DMS114 treated with DMSO at 0.1 percent for 48 hours (cell line): ENCODE data around the gene WDR59.
"Not testable (repeated sequence)": the region's sequence is repeated elsewhere in the genome, so short reads cannot be mapped to it uniquely, and the experiment has no call there.

Source experiments
- DNase-seq: peaks from one replicate; lab custom pipeline; 2025; ENCODE audit not compliant: unreplicated experiment; lab: John Stamatoyannopoulos, UW

Gene WDR59

DNA sequence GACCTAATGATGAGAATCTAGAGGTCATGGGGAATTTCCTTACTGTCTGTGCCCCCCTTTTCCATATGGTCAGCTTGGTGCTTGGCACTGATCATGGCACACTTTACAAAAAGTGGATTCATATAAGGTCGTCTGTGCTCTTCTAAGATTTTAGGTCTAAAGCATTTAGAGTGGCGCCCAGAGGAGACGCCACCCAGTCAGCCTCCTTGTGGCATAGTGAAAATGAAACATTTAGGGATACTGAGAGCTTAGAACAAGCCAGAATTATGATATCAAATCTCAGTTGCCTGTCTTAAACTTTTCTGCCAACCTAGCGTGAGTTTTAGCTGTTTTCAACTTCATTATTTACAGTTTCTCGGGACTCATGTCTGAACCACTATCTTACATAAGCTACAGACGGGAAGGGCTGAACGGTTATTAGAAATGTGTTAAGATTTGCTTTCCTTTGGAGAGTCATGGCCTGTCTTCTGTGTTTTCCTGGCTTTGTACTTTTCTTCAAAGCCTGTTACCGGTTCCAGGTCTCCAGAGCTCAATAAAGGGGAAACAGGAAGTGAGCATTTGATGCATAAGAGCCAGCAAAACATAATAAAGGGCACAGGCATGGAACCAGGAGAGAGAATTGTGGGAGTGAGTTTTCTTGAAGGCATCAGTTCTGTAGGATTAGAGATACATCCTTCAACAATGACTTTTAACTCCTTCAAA, 27.6 kb upstream of the WDR59 start:
- DNase-seq = no peak

DNA sequence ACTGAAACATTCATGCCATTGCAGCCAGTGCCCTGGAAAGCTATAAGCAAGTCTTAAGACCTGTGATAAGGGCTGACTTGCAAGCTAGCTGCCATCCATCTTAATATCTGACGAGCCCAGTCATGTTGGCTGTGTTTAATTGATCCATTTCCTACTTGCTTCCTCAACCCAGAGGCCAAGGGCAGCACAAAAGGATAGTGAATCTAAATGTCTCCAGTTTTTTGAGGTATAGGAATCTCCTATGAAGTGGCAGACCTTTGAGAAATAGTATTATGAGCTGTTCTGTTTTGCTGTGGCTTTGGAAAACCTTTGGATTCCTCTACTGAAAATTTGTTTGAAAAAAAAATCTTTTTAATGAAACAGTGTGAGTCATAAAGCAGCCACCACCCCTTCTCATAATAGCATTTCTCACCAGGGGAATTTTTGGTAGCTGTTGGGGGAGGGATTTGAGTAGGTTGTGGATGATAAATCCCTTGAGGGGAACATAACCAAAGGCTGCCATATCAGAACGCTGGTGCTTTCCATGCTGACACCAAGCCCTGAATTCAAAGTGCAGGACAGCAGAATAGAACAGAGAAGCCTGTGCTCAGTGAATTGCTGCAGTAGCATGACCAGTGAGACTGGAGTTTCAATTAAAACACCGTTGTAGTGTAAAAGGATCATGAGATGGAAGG, 26.8 kb upstream of the WDR59 start:
- no peak for DNase-seq

DNA sequence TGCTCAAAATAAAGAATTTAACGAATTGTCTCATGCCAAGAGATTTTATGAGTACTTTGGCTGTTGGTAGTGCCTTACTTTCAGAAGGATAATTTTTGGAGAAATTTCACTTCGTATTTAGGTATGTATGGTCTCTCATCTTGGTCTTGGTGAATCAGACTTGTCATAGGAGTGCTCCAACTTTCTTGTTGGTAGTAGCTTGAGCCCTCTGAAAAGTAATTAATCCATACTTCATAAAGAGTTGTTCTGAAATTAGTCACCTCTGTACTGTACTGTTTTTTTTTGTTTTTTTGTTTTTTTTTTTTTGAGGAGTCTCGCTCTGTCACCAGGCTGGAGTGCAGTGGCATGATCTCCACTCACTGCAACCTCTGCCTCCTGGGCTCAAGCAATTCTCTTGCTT, 25.5 kb upstream of the WDR59 start:
- no peak for DNase-seq

DNA sequence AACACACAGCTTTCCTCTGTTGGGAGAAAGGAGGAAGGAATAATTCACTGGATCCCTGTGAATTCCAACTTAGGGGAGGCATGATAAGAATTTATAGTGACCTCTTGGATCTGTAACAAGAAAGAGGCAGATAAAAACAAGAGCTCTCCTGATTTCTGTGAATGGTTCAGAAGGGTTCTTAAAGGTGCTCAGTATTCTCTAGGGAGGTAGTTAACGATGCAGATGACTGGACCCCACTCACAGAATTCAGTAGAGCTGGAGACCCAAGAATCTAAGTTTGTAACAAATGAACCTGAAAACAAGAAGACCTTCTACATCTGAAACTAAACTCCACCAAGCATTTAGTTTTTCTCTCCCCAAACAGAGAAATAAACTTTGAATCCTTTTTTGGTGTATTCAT, 22.5 kb upstream of the WDR59 start:
- DNase-seq = no peak

DNA sequence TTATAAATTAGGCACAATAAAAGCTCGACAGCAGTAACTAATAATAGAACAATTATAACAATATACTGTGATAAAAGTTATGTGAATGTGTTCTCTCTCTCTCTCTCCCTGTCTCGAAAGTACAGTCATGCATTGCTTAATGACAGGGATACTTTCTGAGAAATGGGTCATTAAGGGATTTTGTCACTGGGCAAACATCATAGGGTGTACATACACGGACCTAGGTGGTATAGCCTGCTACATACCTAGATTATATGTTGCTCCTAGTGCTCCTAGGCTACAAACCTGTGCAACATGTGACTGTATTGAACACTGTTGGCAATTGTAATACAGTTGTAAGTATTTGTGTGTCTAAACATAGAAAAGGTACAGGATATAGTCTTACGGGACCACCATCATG, 20.8 kb upstream of the WDR59 start:
- DNase-seq = no peak

DNA sequence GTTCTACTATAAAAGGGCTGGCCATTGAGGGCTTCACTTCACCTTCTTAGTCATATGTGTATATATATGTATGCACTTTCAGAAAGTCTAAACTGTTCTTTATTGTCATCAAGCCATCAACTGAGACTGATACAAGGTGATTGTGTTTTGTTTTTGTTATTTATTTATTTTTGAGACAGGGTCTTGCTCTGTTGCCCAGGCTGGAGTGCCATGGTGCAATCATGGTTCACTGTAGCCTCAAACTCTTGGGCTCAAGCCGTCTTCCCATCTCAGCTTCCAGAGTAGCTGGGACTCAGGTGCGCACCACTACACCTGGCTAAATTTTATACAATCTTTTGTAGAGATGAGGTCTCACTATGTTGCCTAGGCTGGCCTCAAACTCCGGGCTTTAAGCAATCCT, 19.5 kb upstream of the WDR59 start:
- DNase-seq = no peak

DNA sequence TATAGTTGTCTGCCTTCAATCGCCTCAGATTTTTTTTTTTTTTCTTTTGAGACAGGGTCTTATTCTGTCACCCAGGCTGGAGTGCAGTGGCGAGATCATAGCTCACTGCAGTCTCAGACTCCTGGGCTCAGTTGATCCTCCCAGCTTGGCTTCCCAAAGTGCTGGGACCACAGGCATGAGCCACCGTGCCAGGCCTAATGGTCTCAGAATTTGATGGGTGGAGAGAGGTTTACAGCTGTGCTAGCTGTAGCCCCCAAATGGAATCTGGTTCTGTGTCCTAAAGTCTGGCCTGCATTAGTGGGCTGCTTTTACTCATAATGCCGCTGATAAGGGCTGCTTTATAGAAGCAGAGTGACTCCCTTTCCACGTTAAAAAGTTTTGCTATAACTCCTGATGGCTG, 19.0 kb upstream of the WDR59 start:
- DNase-seq = no peak

DNA sequence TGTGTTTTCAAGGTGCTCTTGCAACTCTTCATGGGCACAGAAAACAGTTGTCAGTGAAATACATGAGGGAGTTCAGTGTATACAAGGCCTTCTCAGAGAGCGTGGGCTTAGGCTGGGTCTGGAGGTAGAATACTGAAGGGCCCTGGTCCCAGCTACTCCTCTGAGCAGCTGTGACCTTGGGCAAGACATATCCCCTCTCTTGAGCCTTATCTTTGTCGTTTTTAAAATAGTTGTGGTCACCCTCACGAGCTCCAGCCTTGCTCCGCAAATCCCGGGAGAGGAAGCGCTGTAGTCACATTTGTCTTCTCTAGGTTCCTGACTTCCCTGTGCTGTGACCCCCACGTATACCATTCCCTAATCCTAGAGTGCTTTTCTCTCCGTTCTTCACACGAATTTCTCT, 17.6 kb upstream of the WDR59 start:
- no peak for DNase-seq

DNA sequence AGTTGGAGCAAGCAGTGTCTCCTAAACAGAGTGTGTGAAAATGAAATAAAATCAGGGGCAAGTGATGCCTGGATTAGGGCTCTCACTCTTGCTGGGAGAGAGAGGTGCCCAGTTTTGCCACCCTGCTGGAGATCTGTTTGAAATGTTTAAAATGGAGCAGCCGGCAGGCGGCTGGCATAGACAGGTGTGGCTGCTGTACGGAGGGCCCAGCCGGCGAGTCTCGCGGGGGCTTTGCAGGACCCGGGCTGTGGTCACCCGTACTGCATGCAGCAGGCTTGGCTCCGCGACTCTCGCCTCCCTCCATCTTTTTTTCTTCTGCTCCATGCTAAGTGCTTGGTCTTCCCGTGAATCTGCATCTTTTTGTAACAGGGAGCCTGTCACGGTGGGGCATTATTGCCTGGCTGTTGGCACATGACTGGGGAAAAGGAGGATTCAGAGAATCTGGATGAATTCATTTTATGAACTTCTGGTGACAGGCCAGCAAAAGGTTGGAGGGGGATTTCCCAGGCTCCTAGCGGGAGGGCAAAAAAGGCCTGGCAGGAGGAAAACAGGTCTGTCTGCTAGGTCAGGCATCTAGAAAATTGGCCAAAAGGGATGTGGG, 15.7 kb upstream of the WDR59 start:
- DNase-seq = no peak

DNA sequence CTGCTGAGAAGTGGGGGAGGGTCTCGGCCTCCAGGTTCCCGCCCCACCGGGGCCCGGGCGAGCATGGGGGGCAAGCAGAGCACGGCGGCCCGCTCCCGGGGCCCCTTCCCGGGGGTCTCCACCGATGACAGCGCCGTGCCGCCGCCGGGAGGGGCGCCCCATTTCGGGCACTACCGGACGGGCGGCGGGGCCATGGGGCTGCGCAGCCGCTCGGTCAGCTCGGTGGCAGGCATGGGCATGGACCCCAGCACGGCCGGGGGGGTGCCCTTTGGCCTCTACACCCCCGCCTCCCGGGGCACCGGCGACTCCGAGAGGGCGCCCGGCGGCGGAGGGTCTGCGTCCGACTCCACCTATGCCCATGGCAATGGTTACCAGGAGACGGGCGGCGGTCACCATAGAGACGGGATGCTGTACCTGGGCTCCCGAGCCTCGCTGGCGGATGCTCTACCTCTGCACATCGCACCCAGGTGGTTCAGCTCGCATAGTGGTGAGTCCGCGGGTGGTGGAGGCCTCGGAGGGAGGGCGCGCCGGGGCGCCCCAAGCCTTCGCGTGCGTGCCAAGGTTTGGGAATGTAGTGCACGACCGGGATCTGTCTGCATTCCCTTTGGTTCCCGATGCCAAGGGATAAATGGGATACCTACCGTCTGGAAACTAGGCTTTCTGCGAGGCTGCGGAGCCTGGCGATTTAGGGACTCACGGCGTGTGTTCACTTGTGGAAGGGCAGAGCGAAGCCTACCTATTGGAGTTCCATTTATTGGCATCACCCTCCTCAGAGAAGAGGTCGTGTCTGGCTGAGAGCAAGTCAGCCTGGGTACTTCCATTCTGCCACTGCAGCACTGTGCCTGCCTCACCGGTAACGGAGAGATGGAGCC, 14.9 kb upstream of the WDR59 start:
- DNase-seq = no peak

DNA sequence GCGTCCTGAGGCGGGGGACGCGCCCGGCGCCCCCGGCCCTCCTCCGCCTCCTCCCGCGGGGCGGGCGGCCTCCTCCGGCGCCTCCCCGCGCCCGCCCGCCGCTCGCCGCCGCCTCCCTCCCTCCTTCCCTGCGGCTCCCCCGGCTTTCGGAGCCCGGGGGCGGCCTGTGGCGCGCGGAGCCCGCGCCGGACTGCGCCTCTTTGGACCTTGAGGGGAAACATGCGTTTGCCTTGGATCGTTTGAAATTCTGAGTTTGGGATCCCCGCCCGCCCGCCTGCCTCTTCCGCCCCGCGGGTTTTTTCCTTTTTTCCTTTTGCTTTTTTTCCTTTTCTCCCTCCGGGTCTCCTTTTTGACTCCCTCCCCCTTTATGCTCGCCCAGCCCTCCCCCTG, 14.3 kb upstream of the WDR59 start:
- no peak for DNase-seq

DNA sequence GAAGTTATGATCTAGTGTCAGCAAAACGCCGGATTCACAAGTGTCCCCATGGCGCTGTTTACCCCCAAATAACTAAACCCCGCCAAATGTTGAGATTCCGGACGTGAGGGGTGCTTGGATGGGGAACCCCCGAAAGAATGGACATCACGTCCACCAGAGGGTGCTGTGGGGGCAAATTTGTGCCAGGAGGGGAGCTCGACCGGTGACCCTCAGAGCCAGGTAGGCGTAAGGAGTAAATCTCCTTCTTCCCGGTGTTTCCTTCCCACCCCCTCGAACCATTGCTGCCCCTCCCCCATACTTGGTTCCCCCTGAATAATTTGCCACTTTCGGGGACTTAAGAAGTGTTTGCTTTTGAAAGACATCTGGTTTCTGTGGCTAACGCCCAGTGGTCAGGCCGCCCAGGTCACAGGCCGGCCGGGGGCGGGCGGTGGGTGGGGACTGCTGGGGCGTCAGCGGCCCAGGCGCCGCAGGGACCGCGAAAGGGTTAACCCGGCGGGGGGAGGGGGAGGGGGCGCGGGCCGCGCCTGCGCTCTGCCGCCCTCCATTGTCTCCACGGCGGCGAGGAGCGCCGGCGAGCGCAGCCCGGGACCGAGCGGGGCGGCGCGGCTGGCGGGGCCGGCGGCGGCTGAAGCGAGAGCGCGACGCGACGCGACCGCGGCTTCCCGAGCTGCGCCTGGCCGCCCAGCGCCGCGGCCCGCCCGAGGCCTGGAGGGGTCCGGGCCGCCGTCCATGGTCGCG, 13.7 kb upstream of the WDR59 start, which contains the start of gene ZNRF1:
Gene ZNRF1 (plus strand): TSS at position 544 of the 738 bp plus-strand sequence. CDS start 648 bp downstream, outside the sequence.
- peak; percentile 47 for DNase-seq

DNA sequence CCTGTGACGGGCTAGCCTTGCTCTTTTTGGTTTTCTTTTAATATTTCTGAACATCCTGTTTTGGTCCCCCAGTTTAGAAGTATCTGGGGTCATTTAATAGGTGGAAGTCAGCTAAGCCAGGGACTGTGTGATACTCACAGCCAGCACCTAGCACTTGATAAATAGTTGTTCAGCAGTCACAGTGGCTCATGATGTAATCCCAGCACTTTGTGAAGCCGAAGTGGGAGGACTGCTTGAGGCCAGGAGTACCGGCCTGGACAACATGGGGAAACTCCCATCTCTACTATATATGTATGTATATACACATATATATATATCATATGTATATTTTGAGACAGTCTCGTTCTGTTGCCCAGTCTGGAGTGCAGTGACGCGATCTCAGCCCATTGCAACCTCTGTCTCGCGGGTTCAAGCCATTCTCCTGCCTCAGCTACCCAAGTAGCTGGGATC, 12.1 kb upstream of the WDR59 start:
- DNase-seq = no peak

DNA sequence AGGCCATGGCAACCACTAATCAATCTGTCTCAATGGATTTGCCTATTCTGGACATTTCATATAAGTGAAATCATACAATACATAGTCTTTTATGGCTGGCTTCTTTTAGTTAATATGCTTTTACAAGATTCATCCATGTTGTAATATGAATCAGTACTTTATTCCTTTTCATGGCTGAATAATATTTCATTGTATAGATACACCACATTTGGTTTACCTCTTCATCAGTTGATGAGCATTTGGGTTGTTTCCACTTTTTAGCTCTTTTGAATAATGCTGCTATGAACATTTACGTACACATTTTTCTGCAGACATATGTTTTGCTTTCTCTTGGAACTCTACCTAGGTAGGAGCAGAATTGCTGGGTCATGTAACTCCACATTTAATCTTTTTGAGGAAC, 11.1 kb upstream of the WDR59 start:
- DNase-seq = no peak

DNA sequence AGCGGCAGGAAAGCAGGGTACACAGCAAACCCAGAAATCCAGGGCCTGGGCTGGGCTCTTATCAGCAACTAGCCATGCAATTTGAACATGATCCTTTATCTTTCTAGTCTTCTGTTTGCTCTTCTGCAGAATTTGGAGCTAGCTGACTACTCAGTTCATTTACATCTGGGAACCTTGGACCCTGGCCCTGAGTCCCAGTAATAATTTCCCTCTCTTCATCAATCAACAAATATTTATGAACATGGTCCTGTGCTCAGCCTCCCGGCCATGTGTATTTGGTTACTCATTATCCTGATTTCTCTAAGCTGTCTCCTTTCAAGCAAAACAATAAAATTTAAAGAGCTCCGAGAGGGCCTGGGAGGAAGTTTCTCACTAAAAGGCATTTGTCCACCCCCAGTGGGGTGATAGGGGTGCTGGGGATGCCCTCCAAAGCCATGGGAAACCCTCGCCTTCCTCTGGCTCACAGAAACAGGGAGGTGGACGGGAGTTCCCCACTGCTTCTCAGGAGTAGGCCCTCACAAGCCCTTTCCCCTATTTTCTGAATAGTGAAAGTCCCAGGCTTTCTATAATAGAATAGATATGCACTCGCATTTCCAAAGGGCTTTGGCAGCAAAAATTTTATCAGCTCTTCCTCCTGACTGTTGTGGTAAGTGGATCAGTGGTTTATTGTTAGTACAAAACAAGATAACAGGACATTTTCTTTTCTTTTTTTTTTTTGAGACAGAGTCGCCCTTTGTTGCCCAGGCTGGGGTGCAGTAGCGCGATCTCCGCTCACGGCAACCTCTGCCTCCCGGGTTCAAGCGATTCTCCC, 6.9 kb upstream of the WDR59 start:
- DNase-seq = no peak

DNA sequence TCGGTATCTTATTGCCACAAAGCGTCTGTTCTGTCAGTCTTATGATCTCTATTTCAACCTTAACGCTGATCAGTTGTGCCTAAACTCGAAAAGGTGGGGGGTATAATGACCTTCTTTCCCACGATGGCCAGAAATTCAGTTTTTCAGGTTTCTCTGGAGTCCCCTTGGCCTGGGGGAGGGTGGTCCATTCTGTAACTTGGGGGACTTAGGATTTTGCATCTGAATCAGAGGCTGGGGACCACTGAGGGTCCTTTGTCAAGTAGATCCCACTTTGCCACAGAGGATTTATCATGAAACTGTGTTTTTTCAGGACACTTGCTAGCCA, 6.3 kb upstream of the WDR59 start:
- no peak for DNase-seq

DNA sequence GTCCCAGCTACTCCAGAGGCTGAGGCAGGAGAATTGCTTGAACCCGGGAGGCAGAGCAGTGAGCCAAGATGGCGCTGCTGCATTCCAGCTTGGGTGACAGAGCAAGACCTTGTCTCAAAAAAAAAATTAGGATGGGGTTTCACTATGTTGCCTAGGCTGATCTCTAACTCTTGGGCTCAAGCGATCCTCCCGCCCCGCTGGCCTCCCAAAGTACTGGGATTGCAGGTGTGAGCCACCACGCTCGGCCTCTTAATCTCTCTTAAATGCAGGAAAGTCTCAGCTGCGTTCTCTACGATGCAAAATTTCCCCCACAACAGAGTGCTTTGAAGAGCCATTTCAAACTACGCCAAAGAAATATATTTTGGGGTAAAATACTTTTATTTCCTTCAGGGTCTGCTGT, 5.9 kb upstream of the WDR59 start:
- DNase-seq = no peak

DNA sequence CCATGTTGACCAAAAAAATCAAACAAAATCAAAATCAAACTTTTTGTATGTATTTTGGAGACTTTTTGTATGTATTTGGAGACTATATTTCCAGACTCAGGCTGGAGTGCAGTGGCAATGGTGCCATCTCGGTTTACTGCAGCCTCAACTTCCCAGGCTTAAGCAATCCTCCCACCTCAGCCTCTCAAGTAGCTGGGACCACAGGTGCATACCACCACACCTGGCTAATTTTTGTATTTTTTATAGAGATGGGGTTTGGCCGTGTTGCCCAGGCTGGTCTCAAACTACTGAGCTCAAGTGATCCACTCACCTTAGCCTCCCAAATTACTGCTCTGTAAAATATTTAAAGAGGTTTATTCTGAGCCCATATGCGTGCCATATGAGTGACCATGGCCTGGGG, 4.9 kb upstream of the WDR59 start:
- DNase-seq = not testable (repeated sequence)

DNA sequence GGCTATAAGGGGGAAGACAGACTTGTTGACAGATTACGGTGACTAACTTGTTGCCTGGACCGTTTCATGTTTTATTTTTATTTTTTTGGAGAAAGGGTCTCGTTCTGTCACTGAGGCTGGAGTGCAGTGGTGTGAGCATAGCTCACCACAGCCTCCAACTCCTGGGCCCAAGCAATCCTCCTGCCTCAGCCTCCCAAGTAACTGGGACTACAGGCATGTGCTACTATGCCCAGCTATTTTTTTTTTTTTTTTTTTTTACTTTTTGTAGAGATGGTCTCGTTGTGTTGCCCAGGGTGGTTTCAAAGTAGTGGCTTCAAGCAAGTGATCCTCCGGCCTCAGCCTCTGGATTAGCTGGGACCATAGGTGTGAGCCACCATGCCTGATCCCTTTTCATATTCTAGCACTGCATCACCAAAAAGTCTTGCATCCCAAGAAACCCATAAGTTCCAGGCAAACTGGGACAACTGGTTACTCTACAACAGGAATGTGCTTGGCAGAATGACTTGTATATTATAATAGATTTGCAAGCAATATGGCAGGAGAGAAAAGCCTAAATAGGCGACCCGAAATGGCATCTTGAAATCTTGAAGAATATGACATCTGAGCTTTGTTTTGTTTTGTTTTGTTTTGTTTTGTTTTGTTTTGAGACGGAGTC, 2.2 kb upstream of the WDR59 start:
- no peak for DNase-seq

DNA sequence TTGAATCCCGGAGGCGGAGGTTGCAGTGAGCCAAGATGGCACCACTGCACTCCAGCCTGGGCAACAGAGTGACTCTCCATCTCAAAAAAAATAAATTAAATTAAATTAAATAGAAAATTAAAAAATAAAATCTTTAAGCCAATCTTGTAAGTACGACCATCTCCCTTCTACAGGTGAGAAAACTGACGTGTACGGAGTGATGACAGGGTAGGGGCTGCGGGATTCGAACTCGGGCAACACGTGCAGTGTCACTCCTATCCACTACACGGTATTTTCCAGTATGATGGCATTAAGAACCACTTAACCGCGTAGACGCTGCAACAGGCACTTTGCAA, 762 bp downstream of the WDR59 start:
- DNase-seq = no peak
